Kidney (tissue), 14 donors: Measurements from ENCODE around the gene DSCAML1. TPM values are rescaled to one million over a fixed set of nuclear protein-coding genes. Genes with fewer than 3 reads are reported as not detected.

Source experiments
- DNase-seq, 5 donors: peaks; one replicate each; pipeline ENCODE4 v3.0.0-alpha.2; 2013 to 2020
- FAIRE-seq: peaks from 2 replicates; lab custom pipeline; 2012; peaks lifted over from hg19 to GRCh38; lab: Jason Lieb, UNC
- H3K27ac ChIP-seq, 2 donors: one replicate each; pipeline ENCODE4 v1.7.0; 2013; ENCODE audit warnings: low read depth in 2 of 2, low read length in 2 of 2, inconsistent platforms in 1 of 2
- H3K27me3 ChIP-seq: one replicate; pipeline ENCODE4 v1.7.1; 2013; ENCODE audit warnings: low read length, inconsistent platforms; ENCODE audit not compliant: control insufficient read depth, insufficient read depth
- H3K36me3 ChIP-seq, 3 donors: one replicate each; pipeline versions ENCODE4 v1.7.0 to v1.7.1; 2013; ENCODE audit warnings: low read length in 3 of 3, control low read depth in 1 of 3, inconsistent platforms in 1 of 3; ENCODE audit not compliant: insufficient read depth in 3 of 3, control insufficient read depth in 2 of 3
- H3K4me1 ChIP-seq, 3 donors: one replicate each; pipeline versions ENCODE4 v1.7.0 to v1.7.1; 2013; ENCODE audit warnings: low read length in 3 of 3, inconsistent platforms in 1 of 3, low read depth in 1 of 3; ENCODE audit not compliant: control insufficient read depth in 2 of 3, insufficient read depth in 2 of 3
- H3K4me3 ChIP-seq, 3 donors: one replicate each; pipeline versions ENCODE4 v1.7.0 to v1.8.1; 2013; ENCODE audit warnings: low read length in 3 of 3, control low read depth in 1 of 3, inconsistent platforms in 1 of 3
- H3K9ac ChIP-seq, 3 donors: one replicate each; pipeline versions ENCODE4 v1.7.0 to v1.7.1; 2013; ENCODE audit warnings: low read length in 3 of 3, control low read depth in 1 of 3, inconsistent platforms in 1 of 3
- H3K9me3 ChIP-seq, 3 donors: one replicate each; pipeline versions ENCODE4 v1.7.0 to v1.7.1; 2013; ENCODE audit warnings: low read length in 3 of 3, control low read depth in 1 of 3, inconsistent platforms in 1 of 3; ENCODE audit not compliant: control insufficient read depth in 2 of 3, insufficient read depth in 1 of 3
- intact Hi-C: fragments of 100-400 bp; cut with DNase I; formaldehyde crosslinking; loops from one replicate; pipeline ENCODE4 v1.11.1; 2022
- polyA plus RNA-seq: library from polyadenylated mRNA; stranded (reverse); fragments of 350-450 nt; fragmentation: Illumina TruSeq; extraction: RNeasy Lipid Tissue Mini Kit (QIAGEN cat#74804); gene quantifications from one replicate; pipeline ENCODE4 v1.2.3, GENCODE V29; 2014; ENCODE audit warnings: low read depth, low replicate concordance; ENCODE audit not compliant: insufficient read depth
- total RNA-seq: library from RNA; stranded (reverse); fragmentation: NEBNext Ultra II Directional; extraction: Animal tissue kit (Norgen Biotek cat#: 25700); gene quantifications from one replicate; pipeline ENCODE4 v1.2.1, GENCODE V29; 2021
- TF ChIP-seq, protein P1 (sequence below): IDR thresholded peaks from 3 replicates; pipeline ENCODE4 v1.5.1; 2012; ENCODE audit warnings: mild to moderate bottlenecking, moderate library complexity, borderline replicate concordance; ENCODE audit not compliant: insufficient read depth; ENCODE audit errors: extremely low read depth
- donor health status: control.
- donor health status: control.
- donor health status: control.
- donor health status: control.
- donor health status: control.
- donor health status: DM: yes; HTN: yes; CAD: no.
- donor health status: Normal renal cell carcinoma (clear cell type).

Gene DSCAML1
- total and polyA plus RNA-seq, 2 donors from 2014 or later = 0.95 to 17.3 TPM

DNA sequence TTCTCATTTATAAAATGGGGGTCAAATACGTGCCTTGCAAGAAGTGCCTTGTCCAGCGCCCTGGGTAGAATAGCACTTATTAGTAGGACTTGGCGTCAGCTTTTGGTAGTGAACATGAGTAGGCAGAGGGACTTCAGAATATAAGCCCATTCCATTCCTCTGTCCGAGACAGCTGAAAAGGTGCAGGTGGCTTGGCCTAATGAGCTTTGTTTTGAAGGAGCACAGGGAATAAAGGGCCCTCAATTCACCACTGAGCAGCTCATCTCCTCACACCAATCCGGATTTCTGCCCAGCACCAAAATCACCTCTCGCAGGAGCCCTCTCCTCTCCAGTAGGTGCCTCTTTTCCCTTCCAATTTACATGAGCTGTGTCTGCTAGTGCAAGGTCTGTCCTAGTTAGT is 91.2 kb downstream of the DSCAML1 start:
- intact Hi-C loops = no loop called here
- Histone ChIP-seq H3K27me3 (peaks cover 10% of the 10 kb centered on the region), H3K36me3 (no peaks in the 10 kb centered on the region), H3K9me3 (no peaks in the 10 kb centered on the region), H3K4me1 (no peaks in the 10 kb centered on the region), H3K9ac (no peak overlapping the region), H3K4me3 (no peak overlapping the region), H3K27ac (no peak overlapping the region)
- no peak for DNase-seq
- no peak for FAIRE-seq
- TF ChIP-seq, protein P1, sequence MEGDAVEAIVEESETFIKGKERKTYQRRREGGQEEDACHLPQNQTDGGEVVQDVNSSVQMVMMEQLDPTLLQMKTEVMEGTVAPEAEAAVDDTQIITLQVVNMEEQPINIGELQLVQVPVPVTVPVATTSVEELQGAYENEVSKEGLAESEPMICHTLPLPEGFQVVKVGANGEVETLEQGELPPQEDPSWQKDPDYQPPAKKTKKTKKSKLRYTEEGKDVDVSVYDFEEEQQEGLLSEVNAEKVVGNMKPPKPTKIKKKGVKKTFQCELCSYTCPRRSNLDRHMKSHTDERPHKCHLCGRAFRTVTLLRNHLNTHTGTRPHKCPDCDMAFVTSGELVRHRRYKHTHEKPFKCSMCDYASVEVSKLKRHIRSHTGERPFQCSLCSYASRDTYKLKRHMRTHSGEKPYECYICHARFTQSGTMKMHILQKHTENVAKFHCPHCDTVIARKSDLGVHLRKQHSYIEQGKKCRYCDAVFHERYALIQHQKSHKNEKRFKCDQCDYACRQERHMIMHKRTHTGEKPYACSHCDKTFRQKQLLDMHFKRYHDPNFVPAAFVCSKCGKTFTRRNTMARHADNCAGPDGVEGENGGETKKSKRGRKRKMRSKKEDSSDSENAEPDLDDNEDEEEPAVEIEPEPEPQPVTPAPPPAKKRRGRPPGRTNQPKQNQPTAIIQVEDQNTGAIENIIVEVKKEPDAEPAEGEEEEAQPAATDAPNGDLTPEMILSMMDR = no peak

DNA sequence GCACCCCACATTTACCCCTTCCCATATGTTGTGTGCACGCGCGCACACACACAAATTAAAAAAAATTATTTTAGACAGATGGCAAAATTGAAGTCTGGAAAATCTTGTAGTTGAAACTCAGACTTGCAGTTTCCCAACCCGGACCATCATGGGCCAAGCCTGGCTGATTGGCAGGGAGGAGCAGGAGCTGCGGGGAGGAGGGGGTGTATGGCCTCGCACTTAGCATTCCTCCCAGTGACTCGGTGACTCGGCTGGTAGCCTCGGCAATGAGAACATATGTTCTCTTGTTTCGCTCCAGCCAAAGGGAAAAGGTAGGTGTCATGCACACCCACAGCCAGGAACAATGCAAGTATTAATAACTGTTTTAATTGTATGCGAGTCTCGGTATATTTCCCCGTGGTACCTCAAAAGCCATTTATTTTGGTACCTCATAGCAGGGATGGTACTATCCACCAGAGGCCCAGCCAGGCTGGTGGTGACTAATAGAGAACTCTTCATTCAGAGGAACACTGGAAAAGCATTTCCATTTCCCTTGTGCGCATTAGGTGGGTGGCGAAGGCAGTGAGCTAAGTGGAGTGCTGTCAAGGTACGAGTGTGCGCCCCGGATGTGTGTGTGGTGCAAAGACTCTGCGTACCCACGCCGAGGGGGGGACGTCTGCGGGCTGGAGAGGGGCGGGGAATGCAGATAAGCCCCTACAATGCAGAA is 92.5 kb downstream of the DSCAML1 start:
- TF ChIP-seq, protein P1 = no peak
- Histone ChIP-seq H3K36me3 (no peaks in the 10 kb centered on the region), H3K27ac (no peak overlapping the region), H3K9me3 (no peaks in the 10 kb centered on the region), H3K27me3 (peaks cover 2% of the 10 kb centered on the region), H3K4me3 (no peak overlapping the region), H3K4me1 (peaks cover 0 to 2% (median 0%) of the 10 kb centered on the region in 3 donors), H3K9ac (no peak overlapping the region)
- FAIRE-seq = no peak
- intact Hi-C loops = no loop called here
- no peak for DNase-seq

DNA sequence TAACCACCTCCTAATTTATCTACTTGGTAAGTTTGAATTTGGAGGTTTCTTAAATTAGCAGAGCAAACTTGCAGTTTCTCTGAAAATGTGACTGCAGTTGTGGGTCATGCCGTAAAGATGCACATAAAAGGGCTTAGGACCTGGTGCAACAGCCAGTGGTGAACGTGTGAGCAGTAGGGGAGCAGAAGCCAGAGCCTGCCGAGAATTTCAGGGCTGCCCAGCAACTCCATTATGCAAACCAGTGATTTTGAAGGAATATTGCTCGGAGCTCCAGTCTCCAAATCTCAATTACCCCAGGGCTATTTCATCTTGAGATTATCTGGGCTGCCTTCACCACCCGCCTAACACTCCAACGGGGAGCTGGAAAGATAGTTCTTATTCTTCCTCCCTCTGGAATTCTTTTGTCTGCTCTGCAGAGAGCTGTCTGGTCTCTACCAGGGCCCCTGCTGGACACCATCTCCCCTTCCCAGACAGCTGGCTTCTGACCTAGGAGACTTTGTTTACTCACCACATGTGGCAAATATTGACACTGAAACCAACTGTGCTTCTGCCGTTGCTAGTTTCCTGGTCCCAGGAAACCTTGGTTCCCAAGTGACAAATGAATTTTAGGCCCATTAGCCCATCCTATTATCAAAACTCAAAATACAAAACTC is 93.9 kb downstream of the DSCAML1 start:
- TF ChIP-seq, protein P1 = no peak
- intact Hi-C loops = no loop called here
- no peak overlapping the region for H3K4me3 ChIP-seq
- H3K9me3 ChIP-seq = no peaks in the 10 kb centered on the region
- H3K36me3 ChIP-seq = no peaks in the 10 kb centered on the region
- H3K9ac ChIP-seq = no peak overlapping the region
- no peak for DNase-seq
- H3K27me3 ChIP-seq = no peaks in the 10 kb centered on the region
- no peak for FAIRE-seq
- H3K27ac ChIP-seq = no peak overlapping the region
- peaks cover 0 to 2% (median 0%) of the 10 kb centered on the region in 3 donors for H3K4me1 ChIP-seq
